ENCODE results near the gene SNX5. TPM values are rescaled to one million over a fixed set of nuclear protein-coding genes. Genes with fewer than 3 reads are reported as not detected.

The SNX5 gene
- total and polyA plus RNA-seq, 7 donors, result 59.8 to 113 (median 81.3) TPM

- ATAC-seq (no peak), DNase-seq (no peak)
- H3K36me3 ChIP-seq (ENCODE audit: insufficient read depth in 1 of 2, low read depth in 1 of 2), result no peaks in the 10 kb centered on the region
- H3K27ac ChIP-seq, result no peak overlapping the region
- WGBS, 3 donors, result 56 to 65% (median 62%) methylated on average over 2 of the region's 2 CpGs
- H3K4me3 ChIP-seq, result no peak overlapping the region
- intact Hi-C loops (cut with DNase I), result no loop called here
- peaks cover 8% of the 10 kb centered on the region for H3K9me3 ChIP-seq
- H3K4me1 ChIP-seq, result peaks cover 10% of the 10 kb centered on the region
- no peak for TF ChIP-seq CTCF (IDR thresholded peaks at IDR 0.05)
- no peaks in the 10 kb centered on the region for H3K27me3 ChIP-seq (ENCODE audit: insufficient read depth in 3 of 3, low read length in 2 of 3)
Observed at GRCh38 chr20:17892189-17892938, 76.2 kb downstream of the SNX5 start.

Other genes starting within 250 kb of the SNX5 start
- gene MGME1, start 224 bp upstream of the SNX5 start, total RNA-seq, result 10 to 100 TPM in 2 of 4 donors, 1 to 10 TPM in 2; 8.6 to 21.8 (median 12.2) TPM
- gene MGME1, start 224 bp upstream of the SNX5 start, polyA plus RNA-seq, result 10 to 100 TPM in 1 of 3 donors, 1 to 10 TPM in 2; 4.3 to 13.4 (median 6.8) TPM
- not detected for gene OVOL2, start 89.1 kb upstream of the SNX5 start, total RNA-seq
- gene OVOL2, start 89.1 kb upstream of the SNX5 start, polyA plus RNA-seq, result not detected
- 10 to 100 TPM; 18.4 to 23.9 (median 19.9) TPM for gene KAT14, start 169.1 kb upstream of the SNX5 start, total RNA-seq
- 10 to 100 TPM in 2 of 3 donors, 1 to 10 TPM in 1; 7.6 to 29.8 (median 10.3) TPM for gene KAT14, start 169.1 kb upstream of the SNX5 start, polyA plus RNA-seq
- 10 to 100 TPM; 13.2 to 23.6 (median 15.8) TPM for gene PET117, start 169.1 kb upstream of the SNX5 start, total RNA-seq
- gene PET117, start 169.1 kb upstream of the SNX5 start, polyA plus RNA-seq, result 10 to 100 TPM; 18.0 to 29.4 (median 22.9) TPM

Measured in psoas muscle (tissue), 8 donors.